ENCODE measurements around the gene C5orf24.
A peak's percentile ranks its signal among the peaks of the same experiment; 100 is the strongest.
"Not testable (repeated sequence)": the region's sequence is repeated elsewhere in the genome, so short reads cannot be mapped to it uniquely, and the experiment has no call there.

C5orf24 gene

GRCh38 chr5:134857401-134857800, 11.6 kb downstream of the C5orf24 start:
- DNase-seq (ENCODE audit: low read depth), result no peak

GRCh38 chr5:134864707-134865106, 18.9 kb downstream of the C5orf24 start:
- no peak for DNase-seq (ENCODE audit: low read depth)

GRCh38 chr5:134873494-134873893, 27.7 kb downstream of the C5orf24 start:
- DNase-seq (ENCODE audit: low read depth), result no peak

GRCh38 chr5:134873987-134874830, 28.4 kb downstream of the C5orf24 start, which contains the start of gene TXNDC15:
Gene TXNDC15 (plus strand): TSS chr5:134874371. CDS start chr5:134874428, 57 bp downstream.
- DNase-seq (ENCODE audit: low read depth), result peak; percentile 63

- no peak for DNase-seq (ENCODE audit: low read depth)
These were observed 29.3 kb downstream of the C5orf24 start for GRCh38 chr5:134874831-134875655.

GRCh38 chr5:134877159-134877558, 31.4 kb downstream of the C5orf24 start:
- no peak for DNase-seq (ENCODE audit: low read depth)

- DNase-seq (ENCODE audit: low read depth), result no peak
These were observed 32.6 kb downstream of the C5orf24 start for GRCh38 chr5:134878403-134878802.

GRCh38 chr5:134879456-134879855, 33.7 kb downstream of the C5orf24 start:
- no peak for DNase-seq (ENCODE audit: low read depth)

GRCh38 chr5:134880937-134881336, 35.2 kb downstream of the C5orf24 start:
- DNase-seq (ENCODE audit: low read depth), result not testable (repeated sequence)

GRCh38 chr5:134881711-134882110, 35.9 kb downstream of the C5orf24 start:
- DNase-seq (ENCODE audit: low read depth), result not testable (repeated sequence)

- no peak for DNase-seq (ENCODE audit: low read depth)
These were observed 41.9 kb downstream of the C5orf24 start for GRCh38 chr5:134887593-134888159.

GRCh38 chr5:134889335-134889734, 43.6 kb downstream of the C5orf24 start:
- DNase-seq (ENCODE audit: low read depth), result no peak

- DNase-seq (ENCODE audit: low read depth), result no peak
These were observed 45.7 kb downstream of the C5orf24 start for GRCh38 chr5:134891473-134891872.

GRCh38 chr5:134892282-134892681, 46.5 kb downstream of the C5orf24 start:
- DNase-seq (ENCODE audit: low read depth), result no peak

- no peak for DNase-seq (ENCODE audit: low read depth)
These were observed 47.2 kb downstream of the C5orf24 start for GRCh38 chr5:134892926-134893325.

GRCh38 chr5:134893748-134894505, 48.2 kb downstream of the C5orf24 start:
- DNase-seq (ENCODE audit: low read depth), result no peak

- DNase-seq (ENCODE audit: low read depth), result no peak
These were observed 56.5 kb downstream of the C5orf24 start for GRCh38 chr5:134902071-134902801.

GRCh38 chr5:134904610-134905245, 59.0 kb downstream of the C5orf24 start, which contains the start of gene PCBD2:
Gene PCBD2 (plus strand): TSS chr5:134905131. CDS start chr5:134905140, 9 bp downstream.
- DNase-seq (ENCODE audit: low read depth), result peak; percentile 72

GRCh38 chr5:134905246-134905996, 59.7 kb downstream of the C5orf24 start:
- DNase-seq (ENCODE audit: low read depth), result peak; percentile 7

- no peak for DNase-seq (ENCODE audit: low read depth)
These were observed 61.0 kb downstream of the C5orf24 start for GRCh38 chr5:134906811-134907210.

All from CMK (cell line).